Left renal cortex interstitium (tissue), 4 donors: ENCODE measurements around the gene HDAC4. TPM values are rescaled to one million over a fixed set of nuclear protein-coding genes. Genes with fewer than 3 reads are reported as not detected.

Source experiments
- DNase-seq, 4 donors: peaks; one replicate each; pipeline ENCODE4 v3.0.0-alpha.2; 2013; ENCODE audit warnings: low read depth in 4 of 4, low spot score in 2 of 4, missing footprints in 1 of 4
- polyA plus RNA-seq, 4 donors: library from polyadenylated mRNA; unstranded; fragments of 120-200 nt; gene quantifications; one replicate each; pipeline ENCODE4 v1.2.1, GENCODE V29; 2013; ENCODE audit not compliant: insufficient read length in 4 of 4

The HDAC4 gene
- polyA plus RNA-seq, 4 donors: 10.5 to 21.1 (median 14.3) TPM

DNA sequence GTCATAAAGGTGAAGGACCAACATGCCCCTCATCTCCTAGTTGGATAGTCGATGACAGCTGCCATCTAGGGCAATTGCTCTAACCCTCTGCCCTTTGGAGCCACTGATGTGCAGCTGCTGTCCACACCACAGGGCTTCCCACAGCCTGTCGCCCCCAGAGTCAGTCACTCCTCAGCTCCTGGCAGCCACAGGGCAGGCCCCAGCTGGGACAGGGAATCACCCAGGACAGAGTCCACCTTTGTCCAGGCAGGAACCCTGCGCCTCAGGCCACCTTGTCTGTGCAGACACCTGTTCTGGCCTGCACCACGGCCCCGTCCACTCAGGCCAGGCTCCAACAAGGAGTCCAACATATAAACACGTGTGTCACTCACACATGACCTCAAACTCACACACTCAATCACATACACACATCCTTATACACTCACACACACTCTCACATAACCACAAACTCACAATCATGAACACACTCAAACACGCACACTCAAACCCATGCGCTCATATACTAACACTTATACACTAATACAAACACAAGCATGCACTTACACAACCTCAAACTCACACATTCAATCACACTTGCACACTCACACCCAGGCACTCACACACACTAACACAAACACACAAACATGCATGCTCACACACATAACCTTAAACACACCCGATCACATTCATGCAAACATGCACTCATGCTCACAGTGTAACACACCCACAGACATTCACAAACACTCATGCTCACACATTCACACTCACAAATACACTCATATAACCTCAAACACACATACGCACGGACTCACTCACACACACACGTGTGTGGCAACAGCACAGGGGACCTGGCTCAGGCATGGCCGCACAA is 29.7 kb downstream of the HDAC4 start:
- DNase-seq: no peak

- no peak for DNase-seq
Measured at GRCh38 chr2:239370403-239370802, 30.4 kb downstream of the HDAC4 start.

DNA sequence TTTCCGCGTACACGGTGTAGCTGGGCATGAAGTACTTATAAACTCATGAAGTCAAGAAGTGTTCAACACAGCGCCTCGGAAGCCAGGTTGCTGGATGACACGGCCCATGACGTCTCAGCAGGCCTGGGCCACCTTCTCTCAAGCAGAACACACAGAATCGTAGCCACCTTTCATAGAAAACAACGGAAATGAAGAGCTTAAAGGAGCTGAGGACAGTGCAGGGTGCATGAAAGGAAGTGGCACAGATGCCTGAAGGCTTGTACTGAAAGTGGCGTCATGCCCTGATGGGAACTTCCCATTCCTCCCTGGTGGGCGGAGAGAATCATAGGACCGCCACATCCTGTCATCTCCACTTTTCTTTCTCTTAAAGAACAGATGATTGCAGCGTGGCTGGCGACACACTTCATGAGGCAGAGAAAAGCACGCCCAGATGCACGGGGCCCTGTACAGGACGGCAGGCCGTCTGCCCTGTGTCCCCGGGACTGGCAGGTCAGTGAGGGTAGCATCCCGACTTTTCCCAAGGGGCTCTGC is 31.1 kb downstream of the HDAC4 start:
- DNase-seq: no peak

DNA sequence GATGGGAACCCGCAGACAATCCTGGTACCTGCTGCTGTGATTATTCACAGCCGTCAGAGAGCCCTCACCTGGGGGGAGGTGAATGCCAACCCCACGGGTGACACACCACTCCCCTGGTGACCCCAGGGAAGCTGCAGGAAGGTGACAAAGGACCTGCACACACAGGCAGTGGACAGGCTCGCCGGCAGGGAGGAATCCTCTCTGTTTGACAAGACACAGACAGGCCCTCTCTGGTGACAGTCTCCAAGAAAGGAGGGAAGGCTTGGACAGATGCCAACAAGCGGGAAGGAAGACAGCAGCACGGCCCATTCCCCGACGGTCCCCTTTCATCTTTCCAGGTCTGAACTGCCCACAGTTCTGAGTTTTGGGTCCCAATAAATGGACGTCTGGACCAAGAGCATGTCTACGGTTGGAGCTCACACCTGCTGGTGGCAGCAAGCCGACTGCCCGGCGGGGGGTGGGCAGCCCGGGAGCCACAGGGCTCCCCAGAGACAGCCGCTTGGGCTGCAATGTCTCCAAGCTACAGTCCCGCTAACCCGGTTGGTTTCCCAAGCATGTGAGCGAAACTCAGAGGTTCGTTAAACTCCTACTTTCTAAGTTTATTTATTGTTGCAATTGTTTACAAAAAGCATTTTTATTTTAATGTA is 31.8 kb downstream of the HDAC4 start:
- no peak for DNase-seq

- DNase-seq: no peak
Measured at GRCh38 chr2:239368321-239368720, 32.5 kb downstream of the HDAC4 start.

DNA sequence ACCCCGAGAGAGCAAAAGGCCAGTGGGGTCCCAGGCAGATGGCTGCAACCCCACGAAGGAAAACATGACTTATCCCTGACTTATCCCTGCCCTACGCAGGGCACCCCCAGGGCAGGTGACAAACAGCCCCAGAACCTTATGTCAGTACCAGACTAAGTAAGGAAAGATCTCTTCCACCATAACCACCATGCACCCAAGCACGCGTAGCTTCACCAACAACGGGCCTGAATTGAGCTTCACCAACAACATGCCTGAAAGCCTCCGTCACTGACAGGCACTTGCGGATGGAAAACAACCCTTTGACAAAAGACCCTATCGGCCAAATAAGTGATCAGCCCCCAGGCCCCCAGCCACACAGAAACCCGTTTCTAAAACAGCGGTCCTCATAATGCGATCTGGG is 34.1 kb downstream of the HDAC4 start:
- no peak for DNase-seq

DNA sequence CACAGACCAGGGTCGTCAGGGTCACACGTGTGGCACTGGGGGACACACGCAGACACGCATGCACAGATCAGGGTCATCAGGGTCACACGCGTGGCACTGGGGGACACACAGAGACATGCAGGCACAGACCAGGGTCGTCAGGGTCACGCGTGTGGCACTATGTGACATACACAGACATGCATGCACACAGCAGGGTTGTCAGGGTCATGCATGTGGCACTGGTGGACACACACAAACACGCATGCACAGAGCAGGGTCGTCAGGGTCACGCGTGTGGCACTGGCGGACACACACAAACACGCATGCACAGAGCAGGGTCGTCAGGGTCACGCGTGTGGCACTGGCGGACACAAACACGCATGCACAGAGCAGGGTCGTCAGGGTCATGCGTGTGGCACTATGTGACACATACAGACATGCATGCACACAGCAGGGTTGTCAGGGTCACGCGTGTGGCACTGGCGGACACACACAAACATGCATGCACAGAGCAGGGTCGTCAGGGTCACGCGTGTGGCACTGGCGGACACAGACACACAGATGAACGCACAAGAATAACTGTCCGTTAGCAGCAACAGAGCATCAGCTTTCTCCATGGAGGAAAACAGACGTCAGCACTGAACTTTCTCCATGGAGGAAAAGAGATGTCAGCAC is 34.9 kb downstream of the HDAC4 start:
- DNase-seq: no peak

DNA sequence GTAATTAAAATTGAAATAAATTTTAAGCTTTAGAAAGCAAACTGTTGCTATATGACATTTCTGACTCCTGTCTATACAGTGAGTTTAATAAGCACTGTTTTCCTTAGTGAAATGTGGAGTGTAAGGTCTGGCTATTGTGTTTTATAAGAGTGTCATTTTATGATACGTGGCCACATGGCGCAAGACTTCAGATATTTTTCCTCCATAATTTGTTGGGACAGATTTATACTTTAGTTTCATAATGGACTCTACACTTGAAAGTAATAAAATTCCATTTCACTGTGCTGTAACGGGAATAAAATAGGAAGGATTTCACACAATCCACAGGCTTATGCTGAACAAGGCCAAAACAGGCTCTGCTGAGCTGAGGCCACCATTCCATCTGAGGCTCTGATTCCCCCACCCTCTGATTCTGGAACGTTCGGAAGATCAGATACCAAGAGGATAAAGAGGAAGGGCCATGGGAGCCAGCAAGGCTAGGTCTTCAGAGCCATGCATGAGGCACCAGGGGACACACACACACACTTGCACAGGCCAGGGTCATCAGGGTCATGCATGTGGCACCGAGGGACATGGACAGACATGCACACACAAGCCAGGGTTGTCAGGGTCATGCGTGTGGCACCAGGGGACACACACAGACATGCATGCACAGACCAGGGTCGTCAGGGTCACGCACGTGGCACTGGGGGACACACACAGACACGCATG is 35.6 kb downstream of the HDAC4 start:
- no peak for DNase-seq

GRCh38 chr2:239363946-239364637 is 36.7 kb downstream of the HDAC4 start:
- no peak for DNase-seq

DNA sequence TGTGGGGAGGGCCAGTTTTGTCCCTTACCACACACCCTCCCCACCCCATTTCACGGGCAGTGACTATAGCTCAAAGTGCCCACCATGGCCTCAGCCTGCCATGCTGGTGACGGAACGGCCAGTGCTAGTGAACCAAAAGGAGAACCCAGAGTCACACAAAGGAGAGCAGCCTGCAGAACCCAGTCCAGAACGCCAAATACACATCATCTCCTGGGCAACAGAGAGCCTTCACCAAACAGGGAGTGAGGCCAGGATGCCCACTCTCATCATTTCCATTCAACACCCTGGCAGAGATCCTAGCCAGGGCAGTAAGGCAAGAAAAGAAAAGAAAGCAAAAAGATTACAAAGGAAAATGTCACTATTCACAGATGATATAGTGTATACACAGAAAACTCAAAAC is 38.3 kb downstream of the HDAC4 start:
- DNase-seq: no peak

GRCh38 chr2:239361311-239361642 is 39.5 kb downstream of the HDAC4 start:
- no peak for DNase-seq

DNA sequence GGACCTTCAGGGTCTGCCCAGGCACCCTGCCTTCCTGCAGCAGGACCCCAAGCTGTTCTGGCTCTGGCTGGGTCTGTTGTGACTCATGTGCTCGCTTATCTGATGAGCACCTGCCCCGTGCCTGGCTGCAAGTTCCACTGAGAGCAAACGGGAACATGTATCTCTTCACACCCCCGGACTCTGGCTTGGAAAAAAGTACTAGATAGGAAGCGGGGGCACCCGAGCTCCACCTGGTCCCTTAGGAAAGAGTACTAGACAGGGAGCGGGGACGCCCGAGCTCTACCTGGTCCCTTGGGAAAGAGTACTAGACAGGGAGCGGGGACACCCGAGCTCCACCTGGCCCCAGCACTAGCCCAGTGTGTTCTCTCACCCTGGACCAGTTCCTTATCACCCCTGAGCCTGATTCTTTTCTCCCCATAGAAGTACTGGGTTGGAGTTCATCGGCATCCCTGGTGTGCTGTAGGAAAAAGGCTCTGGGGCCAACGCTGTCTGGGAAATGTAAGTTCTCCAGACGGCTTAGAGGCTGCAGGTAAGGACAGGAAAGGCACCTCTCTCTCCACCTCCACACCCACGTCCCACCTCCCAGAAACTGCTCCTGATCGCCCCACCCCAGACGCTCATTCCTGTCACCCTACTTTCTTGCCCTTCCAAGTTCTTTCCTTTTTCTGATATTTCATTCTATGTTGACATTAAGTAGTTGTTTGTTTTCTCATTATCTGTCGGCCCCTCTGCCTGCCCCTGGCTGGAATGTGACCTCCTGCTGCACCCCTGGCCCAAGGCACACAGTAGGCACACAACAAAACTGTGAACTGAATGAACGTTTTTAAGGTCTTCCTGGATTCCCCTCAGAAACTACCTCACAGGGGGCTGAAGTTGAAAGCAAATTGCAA is 40.2 kb downstream of the HDAC4 start:
- DNase-seq: no peak

DNA sequence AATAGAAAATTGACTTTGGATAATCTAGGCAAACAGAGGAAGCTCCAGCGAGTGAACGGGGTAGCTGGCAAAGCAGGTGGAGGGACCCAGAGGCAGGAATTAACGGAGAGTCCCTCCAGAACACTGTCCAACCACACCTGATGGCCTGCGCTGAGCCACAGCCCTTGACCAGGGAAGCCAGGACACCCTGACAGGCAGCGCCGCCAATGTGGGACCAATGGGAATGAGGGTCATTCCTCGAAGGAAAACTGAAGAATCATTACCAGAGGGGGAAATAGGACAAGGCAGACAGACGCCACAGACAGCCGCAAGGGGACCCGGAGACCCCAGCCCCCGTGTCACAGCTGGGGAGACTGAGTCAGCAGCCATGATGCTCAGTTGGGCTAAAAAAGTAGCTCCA is 40.8 kb downstream of the HDAC4 start:
- DNase-seq: no peak

- DNase-seq: no peak
Measured at GRCh38 chr2:239359196-239359912, 41.5 kb downstream of the HDAC4 start.

DNA sequence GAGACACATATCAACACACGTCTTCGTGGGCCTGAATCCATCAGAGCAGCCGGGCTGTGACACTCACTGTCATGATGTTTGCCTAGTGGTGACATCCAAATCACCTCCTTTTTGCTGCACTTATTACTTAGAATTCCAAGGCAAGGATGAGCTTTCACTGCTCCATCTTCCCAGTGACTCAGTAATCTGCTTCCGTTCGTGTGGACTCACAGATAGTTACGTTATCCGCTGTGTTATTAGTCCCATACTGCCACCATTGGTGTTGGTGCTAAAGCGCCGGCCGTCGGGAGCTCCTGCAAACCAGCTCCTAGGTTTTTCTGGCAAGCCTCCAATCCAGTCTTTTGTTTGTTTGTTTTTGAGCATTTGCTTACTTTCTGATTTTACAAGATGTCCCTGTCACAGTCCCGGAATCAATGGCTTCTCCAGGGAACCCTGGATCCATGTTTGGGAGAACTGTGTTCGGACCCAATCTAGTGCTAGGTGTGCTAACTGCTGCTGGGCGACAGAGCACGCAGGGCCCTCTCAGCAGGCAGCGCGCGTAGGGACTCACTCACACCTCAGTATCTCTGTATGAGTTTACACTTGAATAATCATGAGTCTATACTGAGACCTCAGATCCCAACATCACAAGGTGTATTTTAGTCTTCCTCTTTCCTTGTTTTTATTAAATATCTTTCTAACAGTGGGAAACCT is 42.6 kb downstream of the HDAC4 start:
- no peak for DNase-seq

DNA sequence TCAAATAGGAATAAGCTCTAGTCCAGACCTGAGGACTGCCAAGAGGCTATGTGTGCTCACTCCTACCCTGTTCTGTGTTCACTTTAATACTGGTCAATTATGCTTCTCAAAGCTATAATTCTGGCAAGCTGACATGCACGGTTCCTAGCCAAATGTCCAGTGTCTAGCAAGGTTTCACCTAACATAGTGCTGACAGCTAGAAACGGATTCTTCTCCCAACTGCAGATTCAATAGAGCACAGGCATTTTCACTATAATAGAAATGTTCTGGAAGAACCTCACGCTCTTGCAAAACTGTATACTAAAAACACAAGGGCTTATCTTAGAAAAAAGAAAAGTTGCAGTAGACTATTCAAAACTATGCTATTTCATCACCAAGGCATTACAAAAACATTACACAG is 45.1 kb downstream of the HDAC4 start:
- no peak for DNase-seq

DNA sequence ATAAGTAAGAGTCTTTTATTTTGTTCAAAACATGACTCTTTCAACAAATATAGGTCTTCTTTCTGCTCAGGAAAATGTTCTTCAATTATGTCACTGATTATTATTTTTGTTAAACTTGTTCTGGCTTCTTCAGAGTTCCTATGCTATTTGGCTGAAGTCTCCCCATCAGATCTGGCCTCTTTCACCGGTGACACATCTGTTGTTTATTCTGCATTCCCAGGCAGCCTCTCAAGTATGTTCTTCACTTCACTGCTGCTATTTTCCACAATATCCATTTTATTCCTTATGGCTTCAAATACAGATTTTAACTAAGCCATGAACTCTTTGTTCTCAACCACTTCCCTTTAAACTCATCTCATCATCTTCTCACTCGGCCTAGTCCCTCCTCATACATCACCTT is 45.7 kb downstream of the HDAC4 start:
- no peak for DNase-seq

GRCh38 chr2:239354791-239355136 is 46.1 kb downstream of the HDAC4 start:
- DNase-seq: no peak
